ENCODE data around the gene MAP2K5. TPM values are rescaled to one million over a fixed set of nuclear protein-coding genes. Genes with fewer than 3 reads are reported as not detected.

Gene MAP2K5
- total and polyA plus RNA-seq, 9 of the 15 experiments (the other 6 are each of a cell fraction or from before 2014, with no cell fraction given), result 0.41 to 16.5 (median 7.5) TPM

GRCh38 chr15:67563092-67563491 is 20.6 kb downstream of the MAP2K5 start (continued):
- TF ChIP-seq TFE3 (CRISPR knock-in tag; IDR thresholded peaks at IDR 0.05) (no peak), POLR2H (tag; IDR thresholded peaks at IDR 0.05; ENCODE audit: low read depth) (no peak), DNMT1 (IDR thresholded peaks at IDR 0.05) (no peak), SETDB1 (IDR thresholded peaks at IDR 0.05; ENCODE audit: low read length) (no peak), RNF219 (CRISPR knock-in tag; IDR thresholded peaks at IDR 0.05) (no peak), PBX2 (CRISPR knock-in tag; IDR thresholded peaks at IDR 0.05; ENCODE audit: low read depth) (no peak), PBX2 (tag; conservative IDR thresholded peaks at IDR 0.05; ENCODE audit: low read depth) (no peak), SIN3A (IDR thresholded peaks at IDR 0.05; ENCODE audit: borderline replicate concordance in 2 of 2, control insufficient read depth in 1 of 2, low read depth in 2 of 2, low read length in 2 of 2) (no peak), BMI1 (IDR thresholded peaks at IDR 0.05; ENCODE audit: low read length) (no peak), HNRNPK (IDR thresholded peaks at IDR 0.05; ENCODE audit: low read depth, low read length, poor library complexity, severe bottlenecking) (no peak)
